ENCODE data around the gene TUFT1. TPM values are rescaled to one million over a fixed set of nuclear protein-coding genes. Genes with fewer than 3 reads are reported as not detected.

TUFT1 gene
- total and polyA plus RNA-seq, 2 donors from 2014 or later: 8.9 to 12.9 TPM

DNA sequence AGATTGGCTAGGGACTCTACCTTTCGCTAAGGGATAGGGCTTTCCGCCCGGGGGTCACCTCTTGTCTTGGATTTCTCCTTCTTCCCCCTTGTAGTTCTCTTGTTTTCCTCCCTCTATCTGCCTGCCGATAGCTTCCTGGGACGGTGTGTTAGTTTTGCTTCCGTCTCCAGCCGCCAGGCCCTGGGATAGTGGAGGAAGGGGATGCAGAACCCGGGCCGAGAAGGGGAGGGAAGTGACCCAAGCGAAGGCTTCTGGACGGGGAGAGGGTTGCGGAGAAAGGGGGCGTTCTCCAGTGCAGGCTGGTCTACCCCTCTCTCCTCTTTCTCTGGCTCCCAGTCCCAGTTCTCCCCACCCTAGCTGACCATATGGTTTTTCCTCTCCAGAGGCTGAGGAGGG is 871 bp downstream of the TUFT1 start:
- H3K27ac ChIP-seq (ENCODE audit: low read depth in 2 of 2, low read length in 2 of 2): peak overlapping the region; percentile 97 to 98
- peak in 3 of 5 donors; percentile 29 to 52 (median 48) for DNase-seq

DNA sequence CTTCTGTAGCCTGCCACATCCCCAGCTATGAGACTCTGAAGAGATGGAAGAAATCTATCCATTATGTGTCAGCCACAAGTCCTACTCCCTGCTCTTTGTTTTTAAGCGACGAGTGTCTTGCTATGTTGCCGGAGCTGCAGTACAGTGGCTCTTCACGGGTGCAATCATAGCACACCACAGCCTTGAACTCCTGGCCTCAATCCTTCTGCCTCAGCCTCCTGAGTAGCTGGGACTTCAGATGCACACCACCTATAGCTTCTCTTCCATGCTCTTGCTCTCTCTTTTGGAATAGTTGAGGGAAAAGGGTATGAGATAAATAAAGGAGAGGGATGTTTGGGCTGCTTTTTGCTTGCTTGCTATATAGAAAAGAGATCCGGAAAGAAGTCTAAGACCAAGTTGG is 1.6 kb downstream of the TUFT1 start:
- H3K27me3 ChIP-seq (ENCODE audit: control insufficient read depth, insufficient read depth, low read length): no peaks in the 10 kb centered on the region
- peak overlapping the region in 1 of 3 donors; percentile 96 for H3K9ac ChIP-seq (ENCODE audit: low read length in 3 of 3)
- intact Hi-C loops (cut with DNase I): no loop called here
- H3K9me3 ChIP-seq (ENCODE audit: control insufficient read depth in 2 of 3, insufficient read depth in 1 of 3, low read length in 3 of 3): no peaks in the 10 kb centered on the region
- H3K36me3 ChIP-seq (ENCODE audit: control insufficient read depth in 2 of 3, insufficient read depth in 3 of 3, low read length in 3 of 3): peaks cover 0 to 7% (median 5%) of the 10 kb centered on the region in 3 donors
- DNase-seq: no peak
- TF ChIP-seq, protein P1, sequence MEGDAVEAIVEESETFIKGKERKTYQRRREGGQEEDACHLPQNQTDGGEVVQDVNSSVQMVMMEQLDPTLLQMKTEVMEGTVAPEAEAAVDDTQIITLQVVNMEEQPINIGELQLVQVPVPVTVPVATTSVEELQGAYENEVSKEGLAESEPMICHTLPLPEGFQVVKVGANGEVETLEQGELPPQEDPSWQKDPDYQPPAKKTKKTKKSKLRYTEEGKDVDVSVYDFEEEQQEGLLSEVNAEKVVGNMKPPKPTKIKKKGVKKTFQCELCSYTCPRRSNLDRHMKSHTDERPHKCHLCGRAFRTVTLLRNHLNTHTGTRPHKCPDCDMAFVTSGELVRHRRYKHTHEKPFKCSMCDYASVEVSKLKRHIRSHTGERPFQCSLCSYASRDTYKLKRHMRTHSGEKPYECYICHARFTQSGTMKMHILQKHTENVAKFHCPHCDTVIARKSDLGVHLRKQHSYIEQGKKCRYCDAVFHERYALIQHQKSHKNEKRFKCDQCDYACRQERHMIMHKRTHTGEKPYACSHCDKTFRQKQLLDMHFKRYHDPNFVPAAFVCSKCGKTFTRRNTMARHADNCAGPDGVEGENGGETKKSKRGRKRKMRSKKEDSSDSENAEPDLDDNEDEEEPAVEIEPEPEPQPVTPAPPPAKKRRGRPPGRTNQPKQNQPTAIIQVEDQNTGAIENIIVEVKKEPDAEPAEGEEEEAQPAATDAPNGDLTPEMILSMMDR (IDR thresholded peaks at IDR 0.05; ENCODE audit: borderline replicate concordance, extremely low read depth, insufficient read depth): no peak
- no peak for FAIRE-seq
- peak overlapping the region; percentile 97 to 98 for H3K27ac ChIP-seq (ENCODE audit: low read depth in 2 of 2, low read length in 2 of 2)
- H3K4me1 ChIP-seq (ENCODE audit: control insufficient read depth in 2 of 3, insufficient read depth in 2 of 3, low read depth in 1 of 3, low read length in 3 of 3): peaks cover 0 to 18% (median 4%) of the 10 kb centered on the region in 3 donors
- H3K4me3 ChIP-seq (ENCODE audit: low read length in 3 of 3): peak overlapping the region in 2 of 3 donors; percentile 83 to 86

More for the DNA sequence above, 871 bp downstream of the TUFT1 start:
- intact Hi-C loops (cut with DNase I): no loop called here
- no peaks in the 10 kb centered on the region for H3K9me3 ChIP-seq (ENCODE audit: control insufficient read depth in 2 of 3, insufficient read depth in 1 of 3, low read length in 3 of 3)
- H3K4me1 ChIP-seq (ENCODE audit: control insufficient read depth in 2 of 3, insufficient read depth in 2 of 3, low read depth in 1 of 3, low read length in 3 of 3): peaks cover 0 to 18% (median 4%) of the 10 kb centered on the region in 3 donors
- H3K27me3 ChIP-seq (ENCODE audit: control insufficient read depth, insufficient read depth, low read length): no peaks in the 10 kb centered on the region
- peaks cover 0 to 11% (median 10%) of the 10 kb centered on the region in 3 donors for H3K36me3 ChIP-seq (ENCODE audit: control insufficient read depth in 2 of 3, insufficient read depth in 3 of 3, low read length in 3 of 3)
- TF ChIP-seq, protein P1 (IDR thresholded peaks at IDR 0.05; ENCODE audit: borderline replicate concordance, extremely low read depth, insufficient read depth): no peak
- FAIRE-seq: no peak
- H3K9ac ChIP-seq (ENCODE audit: low read length in 3 of 3): peak overlapping the region; percentile 33 to 96 (median 74)
- H3K4me3 ChIP-seq (ENCODE audit: low read length in 3 of 3): peak overlapping the region; percentile 79 to 86 (median 83)

DNA sequence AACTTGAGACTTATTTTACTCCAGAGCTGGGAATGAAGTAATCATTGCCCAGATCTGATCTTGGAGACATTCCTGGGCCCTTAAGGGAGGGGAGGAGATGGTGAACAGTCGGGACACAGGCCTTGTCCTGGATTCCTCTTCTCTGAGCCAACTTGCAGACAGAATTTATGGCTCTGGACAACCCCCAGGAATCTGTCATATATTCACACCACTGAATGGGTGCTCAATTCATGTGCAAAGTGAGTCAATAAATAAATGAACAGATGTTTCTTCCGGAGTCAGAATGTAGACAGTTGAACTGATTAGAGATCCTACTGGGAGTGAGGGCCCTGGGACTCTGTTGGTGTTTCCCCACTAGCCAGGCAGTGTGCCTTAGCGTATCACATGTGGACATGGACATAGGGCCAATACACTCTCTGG is 2.6 kb downstream of the TUFT1 start:
- H3K27me3 ChIP-seq (ENCODE audit: control insufficient read depth, insufficient read depth, low read length): no peaks in the 10 kb centered on the region
- H3K9ac ChIP-seq (ENCODE audit: low read length in 3 of 3): peak overlapping the region in 2 of 3 donors; percentile 34 to 66
- DNase-seq (peak in 1 of 5 donors; percentile 27), FAIRE-seq (no peak)
- no peaks in the 10 kb centered on the region for H3K36me3 ChIP-seq (ENCODE audit: control insufficient read depth in 2 of 3, insufficient read depth in 3 of 3, low read length in 3 of 3)
- TF ChIP-seq, protein P1 (IDR thresholded peaks at IDR 0.05; ENCODE audit: borderline replicate concordance, extremely low read depth, insufficient read depth): no peak
- H3K4me1 ChIP-seq (ENCODE audit: control insufficient read depth in 2 of 3, insufficient read depth in 2 of 3, low read depth in 1 of 3, low read length in 3 of 3): peaks cover 0 to 23% (median 7%) of the 10 kb centered on the region in 3 donors
- intact Hi-C loops (cut with DNase I): no loop called here
- H3K27ac ChIP-seq (ENCODE audit: low read depth in 2 of 2, low read length in 2 of 2): peak overlapping the region; percentile 26 to 98
- no peaks in the 10 kb centered on the region for H3K9me3 ChIP-seq (ENCODE audit: control insufficient read depth in 2 of 3, insufficient read depth in 1 of 3, low read length in 3 of 3)
- H3K4me3 ChIP-seq (ENCODE audit: low read length in 3 of 3): peak overlapping the region in 2 of 3 donors; percentile 23 to 83

DNA sequence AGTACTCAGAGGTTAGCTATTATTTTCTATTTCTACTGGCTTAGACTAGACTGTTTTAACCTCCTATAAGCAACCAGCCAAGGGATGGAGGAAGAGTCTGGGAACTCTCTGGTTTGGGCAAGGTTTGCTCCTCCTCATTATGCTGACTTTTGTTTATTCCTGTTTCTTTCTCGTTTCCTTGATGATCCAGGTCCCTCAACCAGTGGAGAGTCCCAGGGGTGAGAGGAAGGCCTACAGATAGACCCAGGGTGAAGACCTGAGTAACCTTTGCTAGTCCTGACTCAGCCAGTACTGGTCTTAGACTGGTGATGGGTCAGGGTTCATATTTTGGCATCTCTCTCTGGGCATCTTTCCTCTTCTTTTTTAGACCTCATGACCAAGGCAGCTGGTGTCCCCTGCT is 5.4 kb downstream of the TUFT1 start:
- intact Hi-C loops (cut with DNase I): no loop called here
- H3K4me3 ChIP-seq (ENCODE audit: low read length in 3 of 3): no peak overlapping the region
- peaks cover 0 to 14% (median 7%) of the 10 kb centered on the region in 3 donors for H3K4me1 ChIP-seq (ENCODE audit: control insufficient read depth in 2 of 3, insufficient read depth in 2 of 3, low read depth in 1 of 3, low read length in 3 of 3)
- DNase-seq: no peak
- no peaks in the 10 kb centered on the region for H3K36me3 ChIP-seq (ENCODE audit: control insufficient read depth in 2 of 3, insufficient read depth in 3 of 3, low read length in 3 of 3)
- H3K9me3 ChIP-seq (ENCODE audit: control insufficient read depth in 2 of 3, insufficient read depth in 1 of 3, low read length in 3 of 3): no peaks in the 10 kb centered on the region
- H3K27ac ChIP-seq (ENCODE audit: low read depth in 2 of 2, low read length in 2 of 2): peak overlapping the region in 1 of 2 donors; percentile 14
- TF ChIP-seq, protein P1 (IDR thresholded peaks at IDR 0.05; ENCODE audit: borderline replicate concordance, extremely low read depth, insufficient read depth): no peak
- no peak for FAIRE-seq
- H3K9ac ChIP-seq (ENCODE audit: low read length in 3 of 3): no peak overlapping the region
- no peaks in the 10 kb centered on the region for H3K27me3 ChIP-seq (ENCODE audit: control insufficient read depth, insufficient read depth, low read length)
